K562 (cell line): Measurements from ENCODE around the gene PTOV1. TPM values are rescaled to one million over a fixed set of nuclear protein-coding genes. Genes with fewer than 3 reads are reported as not detected.

Experiments
- BRD9 ChIP-seq: fragments of 450-650 bp; IDR thresholded peaks from 2 replicates; pipeline ENCODE4 v1.6.1; 2018; ENCODE audit warnings: low read depth; ENCODE audit not compliant: partially characterized antibody
- ETV1 ChIP-seq: fragments of 450-650 bp; conservative IDR thresholded peaks from 2 replicates; pipeline ENCODE4 v1.6.1; 2016; ENCODE audit warnings: missing genetic modification characterization, control low read depth, low read depth, missing compliant biosample characterization
- GMEB1 ChIP-seq: fragments of 250-450 bp; sonication (Bioruptor Pico); IDR thresholded peaks from 2 replicates; pipeline ENCODE4 v1.4.0; 2020; ENCODE audit warnings: mild to moderate bottlenecking
- HDGF ChIP-seq: fragments of 450-650 bp; IDR thresholded peaks from 2 replicates; pipeline ENCODE4 v1.6.1; 2016
- MLLT1 ChIP-seq, 2 experiments: fragments of 450-650 bp; IDR thresholded peaks; 2 replicates each; pipeline ENCODE4 v1.6.1; 2016
- MTA2 ChIP-seq: fragments of 450-650 bp; IDR thresholded peaks from 2 replicates; pipeline ENCODE4 v1.6.1; 2016; ENCODE audit warnings: low read depth
- NELFE ChIP-seq: IDR thresholded peaks from 2 replicates; pipeline ENCODE4 v1.6.1; 2011; ENCODE audit warnings: mild to moderate bottlenecking; ENCODE audit not compliant: insufficient read depth, insufficient read length
- TCF3 ChIP-seq: sonication (generic); formaldehyde crosslinking; IDR thresholded peaks from 2 replicates; pipeline ENCODE4 v1.4.0; 2020; ENCODE audit warnings: mild to moderate bottlenecking, missing genetic modification reagents
- ZFX ChIP-seq: sonication (generic); formaldehyde crosslinking; IDR thresholded peaks from 2 replicates; pipeline ENCODE4 v1.8.0; 2022; ENCODE audit warnings: mild to moderate bottlenecking, missing genetic modification reagents, moderate library complexity
- ZNF197 ChIP-seq: fragments of 200-800 bp; sonication (Bioruptor generic); IDR thresholded peaks from 2 replicates; pipeline ENCODE4 v1.6.1; 2016; ENCODE audit warnings: low read depth, missing genetic modification characterization, missing compliant biosample characterization
- ZNF224 ChIP-seq: sonication (generic); formaldehyde crosslinking; IDR thresholded peaks from 2 replicates; pipeline ENCODE4 v1.8.0; 2022; ENCODE audit warnings: mild to moderate bottlenecking, missing genetic modification reagents
- ZNF407 ChIP-seq: fragments of 450-650 bp; IDR thresholded peaks from 2 replicates; pipeline ENCODE4 v1.6.1; 2016; ENCODE audit warnings: low read depth
- polyA plus RNA-seq, 8 experiments: library from polyadenylated mRNA; depleted of rRNA in 4 of 8; stranded (reverse) in 5 of 8; unstranded in 3 of 8; fragments of >200 nt; fragmentation: Nextera tagmentation in 2 of 8; fragmentation: Illumina TruSeq in 1 of 8; extraction: Ambion mirVana in 2 of 8; extraction: Trizol in 1 of 8; gene quantifications; 2 replicates each; pipeline versions ENCODE4 v1.2.1 to v1.2.3, GENCODE V29; 2011 to 2014; ENCODE audit warnings: inconsistent platforms in 1 of 8, missing spikeins in 1 of 8
- total RNA-seq, 7 experiments: library from RNA; depleted of rRNA in 6 of 7; stranded (reverse); fragments of >200 nt in 6 of 7; fragmentation: Illumina TruSeq in 2 of 7; extraction: Trizol in 2 of 7; gene quantifications; 2 replicates each; pipeline versions ENCODE4 v1.2.1 to v1.2.3, GENCODE V29; 2011 to 2021; ENCODE audit warnings: low replicate concordance in 1 of 7

Gene PTOV1
- total and polyA plus RNA-seq, 9 of the 15 experiments (the other 6 are each of a cell fraction or from before 2014, with no cell fraction given), result 4.9 to 169 (median 43.5) TPM

- TF ChIP-seq ZNF197, result peak; percentile 85; the same call in 1 of the 2 replicates
- TF ChIP-seq ZNF224 (CRISPR knock-in tag), result no peak
- TF ChIP-seq TCF3 (CRISPR knock-in tag), result no peak; the same call in 1 of the 2 replicates
- peak; percentile 70 for TF ChIP-seq GMEB1 (CRISPR knock-in tag)
- no peak for TF ChIP-seq NELFE
- no peak for TF ChIP-seq ZNF407
- TF ChIP-seq MTA2, result no peak
- TF ChIP-seq MLLT1 (IDR thresholded peaks at IDR 0.05), result no peak
- TF ChIP-seq ZFX (CRISPR knock-in tag), result peak; percentile 83
- TF ChIP-seq BRD9, result no peak
- TF ChIP-seq HDGF, result no peak
- 0 out of 2 replicates have a peak, but pooled peaks have one; percentile 53 for TF ChIP-seq ETV1
Measured at GRCh38 chr19:49817964-49818648, 32.9 kb upstream of the PTOV1 start, which contains the start of gene MED25 (continued).
